ENCODE measurements around the gene AXIN2. TPM values are rescaled to one million over a fixed set of nuclear protein-coding genes. Genes with fewer than 3 reads are reported as not detected.

Gene AXIN2
- total RNA-seq, 1 donor from 2014 or later = 44.8 TPM

DNA sequence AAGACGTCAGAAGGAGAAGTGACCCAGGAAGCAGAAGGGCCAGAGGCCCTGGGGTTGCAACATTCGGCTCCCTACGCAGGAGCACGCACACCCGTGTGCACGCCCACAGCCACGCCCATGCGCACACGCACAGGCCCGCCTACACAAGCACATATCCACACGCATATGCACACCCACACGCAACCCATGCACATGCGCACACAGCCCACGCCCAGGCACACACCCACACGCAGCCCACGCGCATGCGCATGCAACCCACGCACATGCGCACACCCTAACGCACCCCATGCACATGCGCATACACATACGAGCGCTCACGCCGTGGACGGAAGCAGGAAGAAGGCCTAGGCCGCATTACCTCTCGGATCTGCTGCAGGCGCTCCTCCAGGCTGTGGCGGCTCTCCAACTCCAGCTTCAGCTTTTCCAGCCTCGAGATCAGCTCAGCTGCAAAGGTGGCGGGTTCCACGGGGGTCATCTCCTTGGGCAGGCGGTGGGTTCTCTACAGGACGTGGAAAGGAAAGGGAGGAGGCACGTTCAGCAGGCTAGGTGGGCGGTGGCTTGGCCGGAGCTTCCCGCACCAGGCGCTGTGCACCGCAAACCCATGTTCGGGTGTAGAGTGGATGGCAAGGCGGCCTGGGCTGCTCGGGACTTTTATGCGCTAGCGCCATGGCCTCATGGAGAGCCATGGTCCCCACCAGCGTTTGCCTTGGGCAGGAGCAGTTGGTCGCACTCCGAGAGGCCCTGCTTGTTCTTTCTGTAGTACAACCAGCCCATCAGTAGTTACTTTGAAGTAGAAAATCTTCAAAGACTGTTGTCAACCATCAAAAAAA, 23.4 kb downstream of the AXIN2 start:
- H3K27ac Mint-ChIP-seq (ENCODE audit: unreplicated experiment) = no peak overlapping the region
- H3K36me3 Mint-ChIP-seq (ENCODE audit: low read depth, unreplicated experiment) = peaks cover 55% of the 10 kb centered on the region
- DNase-seq (ENCODE audit: low spot score) = no peak
- no peaks in the 10 kb centered on the region for H3K9me3 Mint-ChIP-seq (ENCODE audit: unreplicated experiment)
- no peak overlapping the region for H3K4me3 Mint-ChIP-seq (ENCODE audit: unreplicated experiment)
- TF ChIP-seq, protein P1, sequence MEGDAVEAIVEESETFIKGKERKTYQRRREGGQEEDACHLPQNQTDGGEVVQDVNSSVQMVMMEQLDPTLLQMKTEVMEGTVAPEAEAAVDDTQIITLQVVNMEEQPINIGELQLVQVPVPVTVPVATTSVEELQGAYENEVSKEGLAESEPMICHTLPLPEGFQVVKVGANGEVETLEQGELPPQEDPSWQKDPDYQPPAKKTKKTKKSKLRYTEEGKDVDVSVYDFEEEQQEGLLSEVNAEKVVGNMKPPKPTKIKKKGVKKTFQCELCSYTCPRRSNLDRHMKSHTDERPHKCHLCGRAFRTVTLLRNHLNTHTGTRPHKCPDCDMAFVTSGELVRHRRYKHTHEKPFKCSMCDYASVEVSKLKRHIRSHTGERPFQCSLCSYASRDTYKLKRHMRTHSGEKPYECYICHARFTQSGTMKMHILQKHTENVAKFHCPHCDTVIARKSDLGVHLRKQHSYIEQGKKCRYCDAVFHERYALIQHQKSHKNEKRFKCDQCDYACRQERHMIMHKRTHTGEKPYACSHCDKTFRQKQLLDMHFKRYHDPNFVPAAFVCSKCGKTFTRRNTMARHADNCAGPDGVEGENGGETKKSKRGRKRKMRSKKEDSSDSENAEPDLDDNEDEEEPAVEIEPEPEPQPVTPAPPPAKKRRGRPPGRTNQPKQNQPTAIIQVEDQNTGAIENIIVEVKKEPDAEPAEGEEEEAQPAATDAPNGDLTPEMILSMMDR (IDR thresholded peaks at IDR 0.05; ENCODE audit: unreplicated experiment) = no peak
- peaks cover 12% of the 10 kb centered on the region for H3K4me1 Mint-ChIP-seq (ENCODE audit: unreplicated experiment)
- peaks cover 3% of the 10 kb centered on the region for H3K27me3 Mint-ChIP-seq (ENCODE audit: unreplicated experiment)

DNA sequence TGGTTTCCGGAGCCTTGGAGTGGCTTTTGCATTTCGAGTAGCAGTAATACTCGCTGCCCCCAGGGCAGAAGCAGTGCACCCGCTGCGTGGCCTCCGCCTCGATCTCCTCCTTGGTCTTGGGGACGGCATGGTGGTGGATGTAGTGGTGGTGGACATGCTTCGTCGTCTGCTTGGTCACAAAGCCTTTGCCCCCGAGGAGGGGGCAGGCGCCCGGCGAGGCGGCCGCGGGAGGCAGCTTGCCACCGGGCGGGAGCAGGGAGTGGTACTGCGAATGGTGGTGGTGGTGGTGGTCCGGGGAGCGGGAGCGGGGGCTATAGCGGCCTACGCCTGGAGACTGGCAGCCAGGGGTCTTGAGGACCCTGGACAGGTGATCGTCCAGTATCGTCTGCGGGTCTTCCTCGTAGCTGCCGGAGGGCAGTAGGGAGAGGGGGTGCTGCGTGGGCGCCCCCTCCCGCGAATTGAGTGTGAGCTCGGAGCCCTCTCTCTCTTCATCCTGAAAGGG, 24.1 kb downstream of the AXIN2 start:
- Mint-ChIP-seq H3K4me1 (ENCODE audit: unreplicated experiment) (peaks cover 6% of the 10 kb centered on the region), H3K36me3 (ENCODE audit: low read depth, unreplicated experiment) (peaks cover 55% of the 10 kb centered on the region), H3K4me3 (ENCODE audit: unreplicated experiment) (no peak overlapping the region), H3K27me3 (ENCODE audit: unreplicated experiment) (peaks cover 3% of the 10 kb centered on the region), H3K9me3 (ENCODE audit: unreplicated experiment) (no peaks in the 10 kb centered on the region), H3K27ac (ENCODE audit: unreplicated experiment) (no peak overlapping the region)
- TF ChIP-seq, protein P1 (IDR thresholded peaks at IDR 0.05; ENCODE audit: unreplicated experiment) = no peak
- no peak for DNase-seq (ENCODE audit: low spot score)

DNA sequence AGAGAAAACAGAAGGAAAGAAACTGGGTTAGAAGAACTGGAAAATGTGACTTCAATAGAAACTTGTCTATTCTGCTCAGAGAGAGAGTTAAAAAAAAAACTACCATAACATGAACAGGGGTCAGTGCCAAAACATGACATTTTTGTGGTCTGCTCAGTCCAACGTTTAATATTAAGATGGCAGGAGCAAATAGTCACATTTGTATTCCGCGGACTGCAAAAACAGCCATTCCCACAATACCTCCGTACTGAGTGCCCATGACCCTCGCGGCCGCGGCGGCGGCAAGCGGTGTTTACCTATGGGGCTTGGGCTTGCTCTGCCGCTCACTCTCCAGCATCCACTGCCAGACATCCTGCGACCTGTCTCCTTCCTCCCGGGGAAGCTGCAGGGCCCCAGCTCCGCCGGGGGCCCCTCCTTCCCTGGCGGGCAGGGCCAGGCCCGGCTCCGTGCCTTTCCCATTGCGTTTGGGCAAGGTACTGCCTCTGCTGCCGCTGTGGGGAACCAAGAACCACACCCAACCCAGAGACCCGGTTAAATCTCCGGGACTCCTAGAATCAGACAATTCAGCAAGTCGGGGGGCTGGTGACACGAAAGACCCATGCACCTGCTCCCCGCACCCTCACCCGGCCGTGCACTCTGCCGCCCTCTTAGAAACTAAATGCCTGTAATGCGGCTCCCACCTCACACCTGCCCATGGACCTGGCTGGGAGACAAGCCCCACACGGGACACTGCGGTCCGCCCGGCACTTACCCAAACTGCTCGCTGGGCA, 24.7 kb downstream of the AXIN2 start:
- peaks cover 6% of the 10 kb centered on the region for H3K4me1 Mint-ChIP-seq (ENCODE audit: unreplicated experiment)

DNA sequence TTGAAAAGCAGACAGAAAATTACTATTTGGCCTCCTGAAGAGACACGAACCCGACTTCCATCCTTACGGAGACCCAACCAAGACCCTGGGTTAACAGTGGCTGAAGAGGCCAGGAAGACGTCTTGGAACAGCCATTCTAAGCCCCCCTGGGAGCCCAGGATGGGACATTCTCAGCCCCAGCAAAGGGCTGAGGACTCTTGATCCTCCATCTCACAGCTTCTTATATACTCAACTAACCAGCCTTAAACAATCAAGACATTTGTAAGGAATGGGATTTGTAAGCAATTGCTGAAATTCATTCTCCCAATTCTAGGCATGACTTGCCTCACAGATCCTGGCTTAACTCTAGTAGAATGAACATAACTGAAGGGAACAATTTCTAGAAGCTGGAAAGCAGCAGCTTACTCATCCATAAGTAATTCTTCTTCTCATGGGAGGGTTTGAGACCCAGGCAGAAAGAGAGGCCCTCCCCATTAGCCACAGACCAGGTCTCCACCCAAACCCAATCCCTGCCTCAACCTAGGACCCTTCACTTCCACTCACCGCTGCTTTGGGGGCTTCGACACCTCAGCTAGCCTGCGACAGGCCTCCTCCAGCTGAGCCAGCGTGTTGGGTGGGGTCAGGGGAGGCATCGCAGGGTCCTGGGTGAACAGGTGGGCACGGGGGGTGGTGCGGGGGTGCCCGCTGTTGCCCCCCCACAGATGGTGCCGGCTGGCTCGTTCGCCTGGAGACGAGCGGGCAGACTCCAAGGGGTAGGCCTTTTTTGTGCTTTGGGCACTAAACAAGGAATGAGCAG, 25.5 kb downstream of the AXIN2 start:
- TF ChIP-seq, protein P1 (IDR thresholded peaks at IDR 0.05; ENCODE audit: unreplicated experiment) = no peak
- DNase-seq (ENCODE audit: low spot score) = no peak
- Mint-ChIP-seq H3K27ac (ENCODE audit: unreplicated experiment) (no peak overlapping the region), H3K9me3 (ENCODE audit: unreplicated experiment) (no peaks in the 10 kb centered on the region), H3K36me3 (ENCODE audit: low read depth, unreplicated experiment) (peaks cover 61% of the 10 kb centered on the region), H3K27me3 (ENCODE audit: unreplicated experiment) (peaks cover 2% of the 10 kb centered on the region), H3K4me3 (ENCODE audit: unreplicated experiment) (no peak overlapping the region), H3K4me1 (ENCODE audit: unreplicated experiment) (peaks cover 13% of the 10 kb centered on the region)

More for the DNA sequence above, 24.7 kb downstream of the AXIN2 start:
- Mint-ChIP-seq H3K36me3 (ENCODE audit: low read depth, unreplicated experiment) (peaks cover 59% of the 10 kb centered on the region), H3K9me3 (ENCODE audit: unreplicated experiment) (no peaks in the 10 kb centered on the region), H3K27ac (ENCODE audit: unreplicated experiment) (no peak overlapping the region), H3K4me3 (ENCODE audit: unreplicated experiment) (no peak overlapping the region), H3K27me3 (ENCODE audit: unreplicated experiment) (peaks cover 2% of the 10 kb centered on the region)
- no peak for DNase-seq (ENCODE audit: low spot score)
- TF ChIP-seq, protein P1 (IDR thresholded peaks at IDR 0.05; ENCODE audit: unreplicated experiment) = no peak
